NCI-H1048 (cell line): ENCODE results near the gene ADAD1.

Experiments
- DNase-seq: peaks from one replicate; lab custom pipeline; 2025; lab: John Stamatoyannopoulos, UW

Gene ADAD1

DNA sequence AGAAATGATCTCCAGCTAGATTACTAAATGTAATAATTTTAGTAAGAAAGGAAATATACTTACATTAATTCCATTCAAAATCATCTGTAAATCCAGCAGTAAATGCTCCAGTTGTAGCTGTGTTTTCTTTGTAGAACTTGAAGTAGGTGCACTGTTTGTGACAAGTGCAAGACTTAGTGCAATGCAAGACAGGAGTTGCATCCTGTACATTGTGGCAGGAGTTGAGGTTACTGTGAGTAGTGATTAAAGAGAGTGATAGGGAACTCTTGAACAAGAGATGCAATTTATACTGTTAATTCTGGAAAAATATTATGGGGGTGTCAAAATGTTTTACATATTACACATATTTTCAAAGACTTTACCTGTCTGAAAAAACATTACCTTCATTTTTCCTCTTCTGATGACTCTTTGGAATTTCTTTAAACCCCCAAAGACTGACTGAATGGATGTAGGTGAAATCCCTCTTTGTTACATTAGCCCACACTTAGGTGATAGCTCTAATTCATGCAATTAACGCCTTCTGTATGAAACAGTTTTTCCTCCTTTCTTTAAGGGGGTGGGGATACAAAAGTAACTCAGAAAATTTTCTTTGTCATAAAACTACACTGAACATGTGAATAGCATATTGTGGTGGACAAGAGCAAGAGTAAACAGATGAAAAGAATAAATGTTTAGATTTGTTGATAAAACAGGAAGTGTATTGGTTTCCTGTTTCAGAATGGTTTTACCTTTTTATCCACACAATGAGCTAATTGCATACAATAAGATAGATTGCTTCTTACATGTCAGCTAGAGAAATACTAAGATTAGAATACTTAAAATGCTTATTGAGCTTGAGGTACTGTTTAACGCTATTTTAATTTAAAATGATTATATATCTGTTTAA is 77.7 kb downstream of the ADAD1 start, which contains the start of gene IL2:
IL2 (minus strand) TSS at position 495 of the 886 bp plus-strand sequence; CDS start at position 210, 285 bp downstream.
- no peak for DNase-seq

DNA sequence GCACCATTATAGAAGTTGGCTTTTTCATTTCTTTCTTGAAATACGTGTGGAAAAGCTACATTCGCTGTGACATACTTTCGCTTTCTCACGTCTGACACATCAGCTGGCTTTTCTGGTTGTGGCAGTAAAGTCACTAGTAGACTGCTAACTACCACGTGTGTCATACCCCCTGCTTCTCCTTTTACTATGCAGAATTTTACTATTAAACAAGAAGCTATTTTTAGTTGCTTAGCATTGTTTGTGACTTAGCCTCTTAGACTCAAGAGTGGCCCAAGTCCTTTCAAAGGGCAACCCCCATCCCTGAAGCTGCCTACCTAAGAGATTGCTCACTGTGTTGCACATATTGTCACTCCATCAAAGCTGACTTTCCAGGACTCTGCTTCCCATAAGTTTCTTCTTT is 79.8 kb downstream of the ADAD1 start:
- no peak for DNase-seq

DNA sequence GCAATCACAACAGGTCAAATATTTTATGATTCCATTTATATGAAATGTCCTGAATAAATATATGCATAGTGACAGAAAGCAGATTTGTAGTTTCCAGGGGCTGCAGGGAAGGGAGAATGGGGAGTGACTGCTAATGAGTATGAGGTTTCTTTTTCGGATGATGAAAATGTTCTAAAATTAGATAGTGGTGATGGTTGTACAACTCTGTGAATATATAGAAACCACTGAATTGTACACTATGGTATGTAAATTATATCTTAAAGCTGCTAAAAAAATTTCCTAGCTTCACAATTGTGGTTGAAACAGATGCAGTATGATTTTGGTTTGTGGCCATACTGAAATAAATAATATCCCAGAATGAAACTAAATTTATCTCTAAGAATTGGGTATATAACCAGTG is 90.6 kb downstream of the ADAD1 start:
- DNase-seq, result no peak

DNA sequence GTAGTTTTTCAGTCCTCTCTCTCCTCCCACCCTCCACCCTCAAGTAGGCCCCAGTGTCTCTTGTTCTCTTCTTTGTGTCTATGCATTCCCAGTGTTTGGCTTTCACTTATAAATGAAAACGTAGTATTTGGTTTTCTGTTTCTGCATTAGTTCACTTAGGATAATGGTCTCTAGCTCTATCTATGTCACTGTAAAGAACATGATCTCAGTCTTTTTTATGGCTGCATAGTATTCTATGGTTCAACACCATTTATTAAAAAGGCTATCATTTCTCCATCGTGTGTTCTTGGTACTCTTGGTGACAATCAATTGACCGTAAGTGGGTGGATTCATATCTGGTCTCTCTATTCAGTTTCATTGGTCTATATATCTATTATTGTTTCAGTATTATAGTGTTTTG is 96.4 kb downstream of the ADAD1 start:
- no peak for DNase-seq

DNA sequence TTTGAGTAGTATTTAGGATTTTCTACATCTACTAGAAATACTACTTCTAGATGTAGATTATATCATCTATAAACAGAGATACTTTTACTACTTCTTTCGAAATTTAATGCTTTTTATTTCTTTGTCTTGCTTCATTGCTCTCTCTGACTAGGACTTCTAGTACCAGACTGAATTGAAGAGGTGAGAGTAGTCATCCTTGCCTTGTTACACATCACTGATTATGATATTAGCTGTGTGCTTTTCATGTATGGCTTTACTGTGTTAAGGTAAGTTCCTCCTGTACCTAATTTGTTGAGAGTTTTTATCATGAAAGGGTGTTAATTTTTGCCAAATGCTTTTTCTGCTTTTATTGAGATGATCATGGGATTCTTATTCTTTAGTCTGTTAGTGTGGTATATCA is 97.3 kb downstream of the ADAD1 start:
- no peak for DNase-seq

DNA sequence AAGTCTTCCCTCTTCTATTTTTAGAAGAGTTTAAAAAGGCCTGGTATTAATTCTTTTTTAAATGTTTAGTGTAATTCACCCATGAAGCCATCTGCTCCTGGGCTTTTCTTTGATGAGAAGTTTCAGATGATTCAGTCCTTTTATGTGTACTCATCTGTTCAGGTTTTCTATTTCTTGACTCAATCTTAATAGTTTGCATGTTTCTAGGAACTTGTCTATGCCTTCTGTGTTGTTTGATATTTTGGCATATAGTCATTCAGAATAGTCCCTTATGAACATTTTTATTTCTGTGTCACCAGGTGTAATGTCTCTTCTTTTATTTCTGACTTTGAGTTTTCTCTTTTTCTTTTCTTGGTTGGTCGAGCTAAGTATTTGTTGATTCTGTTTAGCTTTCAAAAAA is 97.9 kb downstream of the ADAD1 start:
- no peak for DNase-seq
